Measurements from ENCODE around the gene CACNA1S. TPM values are rescaled to one million over a fixed set of nuclear protein-coding genes. Genes with fewer than 3 reads are reported as not detected.

Gene CACNA1S
- total and polyA plus RNA-seq, 2 of the 8 experiments (the other 6 are each of a cell fraction or from before 2014, with no cell fraction given): 0.06 TPM; not detected in 1

- H2AFZ ChIP-seq (ENCODE audit: low read length): no peak overlapping the region
- no peaks in the 10 kb centered on the region for H3K79me1 ChIP-seq (ENCODE audit: low read depth, low read length)
- no peak overlapping the region for H4K91ac ChIP-seq (replicated peaks; ENCODE audit: insufficient read length, low read length)
- no peak overlapping the region for H2BK12ac ChIP-seq (ENCODE audit: low read depth, low read length)
- no peak overlapping the region for H2BK120ac ChIP-seq (replicated peaks; ENCODE audit: low read depth, low read length)
- peaks cover 0 to 3% (median 0%) of the 10 kb centered on the region in 4 experiments; a peak in 1 of 7 replicates for H3K4me1 ChIP-seq (replicated peaks in 1 of 4; ENCODE audit: control insufficient read depth in 3 of 4, insufficient read depth in 4 of 4, low read length in 3 of 4)
- H3K79me2 ChIP-seq (ENCODE audit: control insufficient read depth in 1 of 2, insufficient read depth in 2 of 2, low read length in 2 of 2): no peaks in the 10 kb centered on the region
- no peak overlapping the region for H3K14ac ChIP-seq (ENCODE audit: insufficient read length)
- no peak for FAIRE-seq
- no peak overlapping the region for H3K4me2 ChIP-seq (ENCODE audit: insufficient read depth in 1 of 2, low read depth in 2 of 2, low read length in 2 of 2)
- 84% methylated on average over 5 of the region's 5 CpGs; no CpG with 5 or more reads in 1 of the 2 experiments for WGBS, 2 experiments (ENCODE audit: extremely low coverage in 1 of 2, insufficient coverage in 1 of 2, insufficient read length in 1 of 2, insufficient replicate concordance in 2 of 2, low coverage in 1 of 2, low lambda C conversion rate in 2 of 2, missing lambda C conversion rate in 1 of 2)
- H3K4ac ChIP-seq (replicated peaks; ENCODE audit: insufficient read length, low read depth, low read length): no peak overlapping the region
- H3K27me3 ChIP-seq (replicated peaks in 1 of 4; ENCODE audit: control insufficient read depth in 3 of 4, extremely low read depth in 1 of 4, insufficient read depth in 3 of 4, low read length in 3 of 4): 0 out of 7 replicates have a peak, but pooled peaks cover 0 to 1% (median 0%) of the 10 kb centered on the region in 4 experiments
- no peak overlapping the region for H2AK5ac ChIP-seq (ENCODE audit: low read depth, low read length)
- H2BK20ac ChIP-seq (ENCODE audit: low read length): no peak overlapping the region
- H3K56ac ChIP-seq (replicated peaks; ENCODE audit: insufficient read length, low read depth, low read length): no peak overlapping the region
- no peak overlapping the region for H2BK15ac ChIP-seq (ENCODE audit: low read length)
- H2BK5ac ChIP-seq (ENCODE audit: low read depth, low read length): no peak overlapping the region
- ChIA-PET POLR2A (ENCODE audit: partially characterized antibody) (interaction anchor here (0.9 kb wide), 1 partner anchor 74 kb away, joined by 3 read pairs; no protein-coding TSS in a partner anchor), CTCF (ENCODE audit: partially characterized antibody) (interaction anchor here (0.7 to 9.1 kb wide), 10 partner anchors 8 to 487 kb away, joined by 3 to 92 read pairs (median 4); no protein-coding TSS in a partner anchor)
- no peaks in the 10 kb centered on the region for H3K9me3 ChIP-seq (ENCODE audit: insufficient read depth in 2 of 2, low read depth in 1 of 2, low read length in 1 of 2)
- H3K18ac ChIP-seq (ENCODE audit: extremely low read depth, low read length): no peak overlapping the region
- H3K4me3 ChIP-seq (ENCODE audit: extremely low read depth in 1 of 4, insufficient read depth in 2 of 4, low read depth in 3 of 4, low read length in 4 of 4): no peak overlapping the region
- no peak for DNase-seq (ENCODE audit: low read depth in 1 of 2, low spot score in 2 of 2)
- no peaks in the 10 kb centered on the region for H3K23me2 ChIP-seq (ENCODE audit: low read depth, low read length)
- H3K23ac ChIP-seq (ENCODE audit: insufficient read length): no peak overlapping the region
- H3K9ac ChIP-seq (replicated peaks in 1 of 4; ENCODE audit: extremely low read depth in 1 of 4, low read depth in 3 of 4, low read length in 3 of 4): no peak overlapping the region
- H4K8ac ChIP-seq (ENCODE audit: extremely low read depth, insufficient read depth, low read length): no peak overlapping the region
- no peak overlapping the region for H4K5ac ChIP-seq (ENCODE audit: insufficient read length, low read depth, low read length)
- no peaks in the 10 kb centered on the region for H4K20me1 ChIP-seq (replicated peaks in 1 of 2; ENCODE audit: control insufficient read depth in 1 of 2, insufficient read depth in 2 of 2, low read length in 2 of 2)
- H3K36me3 ChIP-seq (ENCODE audit: control insufficient read depth in 2 of 4, insufficient read depth in 4 of 4, low read length in 3 of 4): no peaks in the 10 kb centered on the region
- no peak overlapping the region for H3K27ac ChIP-seq (ENCODE audit: low read depth, low read length)
- TF ChIP-seq EZH2 (IDR thresholded peaks at IDR 0.05; ENCODE audit: low read depth, low read length, severe bottlenecking) (no peak), NRF1 (IDR thresholded peaks at IDR 0.05; ENCODE audit: low read depth, low read length) (no peak), RXRA (IDR thresholded peaks at IDR 0.05; ENCODE audit: insufficient read depth, low read depth, low read length) (no peak), PHF8 (conservative IDR thresholded peaks at IDR 0.05; ENCODE audit: low read depth, low read length) (no peak), EP300 (IDR thresholded peaks at IDR 0.05; ENCODE audit: borderline replicate concordance in 1 of 2, low read depth in 2 of 2, low read length in 2 of 2) (no peak), CTBP2 (IDR thresholded peaks at IDR 0.05; ENCODE audit: borderline replicate concordance, insufficient read depth, insufficient read length, low read length) (no peak), TBP (IDR thresholded peaks at IDR 0.05; ENCODE audit: low read depth, low read length) (no peak), CHD1 (IDR thresholded peaks at IDR 0.05; ENCODE audit: low read depth, low read length) (no peak), FOSL1 (IDR thresholded peaks at IDR 0.05; ENCODE audit: insufficient read depth, low read depth, low read length) (no peak), GABPA (IDR thresholded peaks at IDR 0.05; ENCODE audit: borderline replicate concordance, insufficient read depth, low read length) (no peak), ATF3 (IDR thresholded peaks at IDR 0.05; ENCODE audit: insufficient read depth, low read depth, low read length) (no peak)
- TF ChIP-seq, protein P1, sequence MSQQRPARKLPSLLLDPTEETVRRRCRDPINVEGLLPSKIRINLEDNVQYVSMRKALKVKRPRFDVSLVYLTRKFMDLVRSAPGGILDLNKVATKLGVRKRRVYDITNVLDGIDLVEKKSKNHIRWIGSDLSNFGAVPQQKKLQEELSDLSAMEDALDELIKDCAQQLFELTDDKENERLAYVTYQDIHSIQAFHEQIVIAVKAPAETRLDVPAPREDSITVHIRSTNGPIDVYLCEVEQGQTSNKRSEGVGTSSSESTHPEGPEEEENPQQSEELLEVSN (IDR thresholded peaks at IDR 0.05): no peak
These were observed 16.2 kb downstream of the CACNA1S start for GRCh38 chr1:201096041-201096461.

Measured in H1 (cell line).